Measurements from ENCODE around the gene SUGCT.

GRCh38 chr7:40219917-40220316, 85.1 kb downstream of the SUGCT start:
- no peak for TF ChIP-seq ZNF274 (IDR thresholded peaks at IDR 0.05; ENCODE audit: low read depth, low read length)
- TF ChIP-seq YY1 (IDR thresholded peaks at IDR 0.05; ENCODE audit: insufficient read depth, insufficient read length) = no peak
- no peak for TF ChIP-seq SUZ12 (IDR thresholded peaks at IDR 0.05; ENCODE audit: extremely low read depth, insufficient read depth, insufficient read length)
